ENCODE data around the gene NFATC1.

- TF ChIP-seq CTCF (IDR thresholded peaks at IDR 0.05) (no peak), EP300 (IDR thresholded peaks at IDR 0.05; ENCODE audit: low read depth) (no peak), POLR2A (IDR thresholded peaks at IDR 0.05) (no peak)
Measured at GRCh38 chr18:79397247-79397829, 1.6 kb downstream of the NFATC1 start.

All from transverse colon (tissue), 3 donors.